Chondrocyte (in vitro differentiated cells): ENCODE results near the gene ZBTB44. TPM values are rescaled to one million over a fixed set of nuclear protein-coding genes. Genes with fewer than 3 reads are reported as not detected.
"Not testable (repeated sequence)": the region's sequence is repeated elsewhere in the genome, so short reads cannot be mapped to it uniquely, and the experiment has no call there.

Experiments
- DNase-seq: peaks from one replicate; pipeline ENCODE4 v3.0.0; 2021; ENCODE audit warnings: mixed read lengths, low spot score
- H3K27ac Mint-ChIP-seq: one replicate; pipeline ENCODE4 v1.8.0; 2021; ENCODE audit warnings: mild to moderate bottlenecking, moderate library complexity, mixed read lengths; ENCODE audit not compliant: unreplicated experiment
- H3K27me3 Mint-ChIP-seq: 2 replicates; pipeline ENCODE4 v1.8.0; 2021; ENCODE audit warnings: low read depth, mixed read lengths
- H3K36me3 Mint-ChIP-seq: 2 replicates; pipeline ENCODE4 v1.8.0; 2021; ENCODE audit warnings: low read depth, mixed read lengths
- H3K4me1 Mint-ChIP-seq: 2 replicates; pipeline ENCODE4 v1.8.0; 2021; ENCODE audit warnings: low read depth, mild to moderate bottlenecking, mixed read lengths
- H3K4me3 Mint-ChIP-seq: one replicate; pipeline ENCODE4 v1.8.0; 2021; ENCODE audit warnings: mild to moderate bottlenecking, moderate library complexity, mixed read lengths; ENCODE audit not compliant: unreplicated experiment
- H3K9me3 Mint-ChIP-seq: 2 replicates; pipeline ENCODE4 v1.8.0; 2021; ENCODE audit warnings: low read depth, mixed read lengths
- total RNA-seq: library from RNA; stranded (reverse); gene quantifications from 3 replicates; pipeline ENCODE4 v1.2.1, GENCODE V29; 2021
- TF ChIP-seq, protein P1 (sequence below): fragments of 200-600 bp; sonication (generic); IDR thresholded peaks from 2 replicates; pipeline ENCODE4 v1.5.0; 2021; ENCODE audit warnings: antibody characterized with exemption, mild to moderate bottlenecking, moderate library complexity

Gene ZBTB44
- total RNA-seq, 1 donor from 2014 or later = 21.2 TPM

GRCh38 chr11:130262424-130262823 is 52.3 kb downstream of the ZBTB44 start:
- H3K9me3 Mint-ChIP-seq = peaks cover 14% of the 10 kb centered on the region
- TF ChIP-seq, protein P1, sequence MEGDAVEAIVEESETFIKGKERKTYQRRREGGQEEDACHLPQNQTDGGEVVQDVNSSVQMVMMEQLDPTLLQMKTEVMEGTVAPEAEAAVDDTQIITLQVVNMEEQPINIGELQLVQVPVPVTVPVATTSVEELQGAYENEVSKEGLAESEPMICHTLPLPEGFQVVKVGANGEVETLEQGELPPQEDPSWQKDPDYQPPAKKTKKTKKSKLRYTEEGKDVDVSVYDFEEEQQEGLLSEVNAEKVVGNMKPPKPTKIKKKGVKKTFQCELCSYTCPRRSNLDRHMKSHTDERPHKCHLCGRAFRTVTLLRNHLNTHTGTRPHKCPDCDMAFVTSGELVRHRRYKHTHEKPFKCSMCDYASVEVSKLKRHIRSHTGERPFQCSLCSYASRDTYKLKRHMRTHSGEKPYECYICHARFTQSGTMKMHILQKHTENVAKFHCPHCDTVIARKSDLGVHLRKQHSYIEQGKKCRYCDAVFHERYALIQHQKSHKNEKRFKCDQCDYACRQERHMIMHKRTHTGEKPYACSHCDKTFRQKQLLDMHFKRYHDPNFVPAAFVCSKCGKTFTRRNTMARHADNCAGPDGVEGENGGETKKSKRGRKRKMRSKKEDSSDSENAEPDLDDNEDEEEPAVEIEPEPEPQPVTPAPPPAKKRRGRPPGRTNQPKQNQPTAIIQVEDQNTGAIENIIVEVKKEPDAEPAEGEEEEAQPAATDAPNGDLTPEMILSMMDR = no peak
- H3K27ac Mint-ChIP-seq = no peak overlapping the region
- no peaks in the 10 kb centered on the region for H3K27me3 Mint-ChIP-seq
- no peak overlapping the region for H3K4me3 Mint-ChIP-seq
- DNase-seq = no peak
- peaks cover 6% of the 10 kb centered on the region for H3K4me1 Mint-ChIP-seq
- peaks cover 24% of the 10 kb centered on the region for H3K36me3 Mint-ChIP-seq

DNA sequence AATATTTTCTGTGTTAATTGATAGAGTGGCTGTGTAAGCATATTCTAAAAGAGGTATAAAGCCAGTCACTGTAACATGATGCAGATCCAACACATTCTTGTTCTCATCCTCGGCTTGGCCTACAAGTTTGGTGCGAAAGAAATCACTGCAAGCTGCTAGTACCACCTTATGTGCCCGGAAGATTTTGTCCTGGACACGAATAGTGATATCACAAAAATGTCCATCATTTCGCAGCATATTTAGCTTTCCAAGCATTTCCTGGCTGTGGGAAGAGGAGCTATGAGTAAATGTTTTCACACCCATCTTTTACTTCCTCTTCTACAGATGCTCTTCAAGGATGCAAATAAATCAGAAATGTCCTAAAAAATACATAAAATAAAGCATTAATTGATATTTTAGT is 53.1 kb downstream of the ZBTB44 start:
- Mint-ChIP-seq H3K4me1 (peaks cover 6% of the 10 kb centered on the region), H3K36me3 (peaks cover 25% of the 10 kb centered on the region), H3K27ac (no peak overlapping the region)

GRCh38 chr11:130260742-130261141 is 54.0 kb downstream of the ZBTB44 start:
- Mint-ChIP-seq H3K4me1 (peaks cover 6% of the 10 kb centered on the region), H3K36me3 (peaks cover 25% of the 10 kb centered on the region), H3K27me3 (no peaks in the 10 kb centered on the region), H3K4me3 (no peak overlapping the region), H3K27ac (no peak overlapping the region), H3K9me3 (peaks cover 14% of the 10 kb centered on the region)
- TF ChIP-seq, protein P1 = no peak
- no peak for DNase-seq

More for the DNA sequence above, 53.1 kb downstream of the ZBTB44 start:
- no peak for DNase-seq
- TF ChIP-seq, protein P1 = no peak
- H3K27me3 Mint-ChIP-seq = no peaks in the 10 kb centered on the region
- H3K9me3 Mint-ChIP-seq = peaks cover 14% of the 10 kb centered on the region
- no peak overlapping the region for H3K4me3 Mint-ChIP-seq

- TF ChIP-seq, protein P1 = no peak
- H3K4me3 Mint-ChIP-seq = no peak overlapping the region
- H3K27ac Mint-ChIP-seq = no peak overlapping the region
- H3K36me3 Mint-ChIP-seq = peaks cover 26% of the 10 kb centered on the region
- DNase-seq = no peak
- H3K27me3 Mint-ChIP-seq = no peaks in the 10 kb centered on the region
- peaks cover 14% of the 10 kb centered on the region for H3K9me3 Mint-ChIP-seq
- H3K4me1 Mint-ChIP-seq = peaks cover 6% of the 10 kb centered on the region
Observed at GRCh38 chr11:130260080-130260627, 54.6 kb downstream of the ZBTB44 start.

DNA sequence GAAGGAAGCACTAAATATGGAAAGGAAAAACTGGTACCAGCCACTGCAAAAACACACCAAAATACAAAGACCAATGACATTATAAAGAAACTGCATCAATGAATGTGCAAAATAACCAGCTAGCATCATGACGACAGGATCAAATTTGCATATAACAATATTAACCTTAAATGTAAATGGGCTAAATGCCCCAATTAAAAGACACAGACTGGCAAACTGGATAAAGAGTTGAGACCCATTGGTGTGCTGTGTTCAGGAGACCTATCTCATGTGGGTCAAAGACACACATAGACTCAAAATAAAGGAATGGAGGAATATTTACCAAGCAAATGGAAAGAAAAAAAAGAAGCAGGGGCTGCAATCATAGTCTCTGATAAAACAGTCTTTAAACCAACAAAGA is 63.0 kb downstream of the ZBTB44 start:
- peaks cover 12% of the 10 kb centered on the region for H3K9me3 Mint-ChIP-seq
- peaks cover 15% of the 10 kb centered on the region for H3K36me3 Mint-ChIP-seq
- DNase-seq, H3K4me3 Mint-ChIP-seq, H3K27ac Mint-ChIP-seq, H3K4me1 Mint-ChIP-seq, H3K27me3 Mint-ChIP-seq: not testable (repeated sequence)

DNA sequence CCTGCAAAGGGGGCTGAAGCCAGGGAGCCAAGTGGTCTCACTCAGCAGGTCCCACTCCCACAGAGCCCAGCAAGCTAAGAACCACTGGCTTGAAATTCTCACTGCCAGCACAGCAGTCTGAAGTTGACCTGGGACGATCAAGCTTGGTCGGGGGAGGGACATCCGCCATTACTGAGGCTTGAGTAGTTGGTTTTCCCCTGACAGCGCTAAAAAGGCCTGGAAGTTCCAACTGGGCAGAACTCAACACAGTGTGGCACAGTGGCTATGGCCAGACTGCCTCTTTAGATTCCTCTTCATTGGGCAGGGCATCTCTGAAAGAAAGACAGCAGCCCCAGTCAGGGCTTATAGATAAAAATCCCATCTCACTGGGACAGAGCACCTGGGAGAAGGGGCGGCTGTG is 64.8 kb downstream of the ZBTB44 start:
- Mint-ChIP-seq H3K36me3 (peaks cover 10% of the 10 kb centered on the region), H3K9me3 (peaks cover 12% of the 10 kb centered on the region)
- H3K4me3 Mint-ChIP-seq, H3K4me1 Mint-ChIP-seq, H3K27me3 Mint-ChIP-seq, DNase-seq, H3K27ac Mint-ChIP-seq: not testable (repeated sequence)
